SK-N-SH treated with all-trans-retinoic acid at 6 μM for 48 hours (cell line): Measurements from ENCODE around the gene SPEM2.

Experiments used
- ARNTL ChIP-seq: fragments of 450-650 bp; formaldehyde crosslinking; IDR thresholded peaks from 2 replicates; pipeline ENCODE4 v1.5.0; 2020; ENCODE audit warnings: low read depth, mild to moderate bottlenecking, moderate library complexity, borderline replicate concordance
- CSDC2 ChIP-seq: fragments of 250-450 bp; sonication (Bioruptor Pico); IDR thresholded peaks from 2 replicates; pipeline ENCODE4 v1.5.0; 2020; ENCODE audit warnings: mild to moderate bottlenecking, moderate library complexity
- RARB ChIP-seq: fragments of 250-450 bp; sonication (Bioruptor Pico); IDR thresholded peaks from 2 replicates; pipeline ENCODE4 v1.8.0; 2021; ENCODE audit warnings: mild to moderate bottlenecking, moderate library complexity
- TCF4 ChIP-seq: fragments of 250-450 bp; sonication (Bioruptor Pico); IDR thresholded peaks from 2 replicates; pipeline ENCODE4 v1.8.0; 2021; ENCODE audit warnings: mild to moderate bottlenecking, moderate library complexity, borderline replicate concordance
- ZFP3 ChIP-seq: fragments of 250-450 bp; sonication (Bioruptor Pico); IDR thresholded peaks from 2 replicates; pipeline ENCODE4 v1.5.0; 2020; ENCODE audit warnings: mild to moderate bottlenecking, moderate library complexity
- ZNF565 ChIP-seq: fragments of 450-650 bp; formaldehyde crosslinking; conservative IDR thresholded peaks from 2 replicates; pipeline ENCODE4 v1.5.0; 2020; ENCODE audit warnings: low read depth, mild to moderate bottlenecking, moderate library complexity
- TF ChIP-seq, protein P1 (sequence below): fragments of 250-450 bp; sonication (Bioruptor Pico); IDR thresholded peaks from 2 replicates; pipeline ENCODE4 v1.8.0; 2020; ENCODE audit warnings: mild to moderate bottlenecking, moderate library complexity, borderline replicate concordance

DNA sequence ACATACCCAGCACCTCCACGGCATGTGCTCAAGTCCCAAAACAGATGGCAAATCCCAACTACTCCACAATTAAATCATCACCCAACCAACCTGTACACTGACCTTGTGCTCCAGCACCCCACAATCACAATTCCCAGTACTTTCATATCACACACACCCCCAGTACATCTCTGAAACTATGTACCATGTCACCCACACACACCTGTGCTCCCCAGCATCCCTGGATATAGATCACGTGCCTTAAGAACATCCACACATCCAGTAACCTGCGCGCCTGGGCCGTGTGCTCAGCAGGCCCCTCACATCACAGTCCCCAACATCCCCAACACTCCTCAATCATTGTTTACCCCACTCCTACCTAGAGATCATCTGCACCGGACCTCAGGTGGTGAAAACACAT lies 15.7 kb upstream of the SPEM2 start:
- TF ChIP-seq RARB (CRISPR knock-in tag) (no peak), ZFP3 (CRISPR knock-in tag) (no peak), TCF4 (CRISPR knock-in tag) (no peak), CSDC2 (no peak), ZNF565 (CRISPR knock-in tag) (no peak), ARNTL (CRISPR knock-in tag) (no peak)
- TF ChIP-seq, protein P1, sequence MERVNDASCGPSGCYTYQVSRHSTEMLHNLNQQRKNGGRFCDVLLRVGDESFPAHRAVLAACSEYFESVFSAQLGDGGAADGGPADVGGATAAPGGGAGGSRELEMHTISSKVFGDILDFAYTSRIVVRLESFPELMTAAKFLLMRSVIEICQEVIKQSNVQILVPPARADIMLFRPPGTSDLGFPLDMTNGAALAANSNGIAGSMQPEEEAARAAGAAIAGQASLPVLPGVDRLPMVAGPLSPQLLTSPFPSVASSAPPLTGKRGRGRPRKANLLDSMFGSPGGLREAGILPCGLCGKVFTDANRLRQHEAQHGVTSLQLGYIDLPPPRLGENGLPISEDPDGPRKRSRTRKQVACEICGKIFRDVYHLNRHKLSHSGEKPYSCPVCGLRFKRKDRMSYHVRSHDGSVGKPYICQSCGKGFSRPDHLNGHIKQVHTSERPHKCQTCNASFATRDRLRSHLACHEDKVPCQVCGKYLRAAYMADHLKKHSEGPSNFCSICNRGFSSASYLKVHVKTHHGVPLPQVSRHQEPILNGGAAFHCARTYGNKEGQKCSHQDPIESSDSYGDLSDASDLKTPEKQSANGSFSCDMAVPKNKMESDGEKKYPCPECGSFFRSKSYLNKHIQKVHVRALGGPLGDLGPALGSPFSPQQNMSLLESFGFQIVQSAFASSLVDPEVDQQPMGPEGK = no peak
